ENCODE data around the gene ZNF639. TPM values are rescaled to one million over a fixed set of nuclear protein-coding genes. Genes with fewer than 3 reads are reported as not detected.
"Not testable (repeated sequence)": the region's sequence is repeated elsewhere in the genome, so short reads cannot be mapped to it uniquely, and the experiment has no call there.

The ZNF639 gene
- total RNA-seq, 2 donors from 2014 or later: 17.8 to 23.3 TPM

DNA sequence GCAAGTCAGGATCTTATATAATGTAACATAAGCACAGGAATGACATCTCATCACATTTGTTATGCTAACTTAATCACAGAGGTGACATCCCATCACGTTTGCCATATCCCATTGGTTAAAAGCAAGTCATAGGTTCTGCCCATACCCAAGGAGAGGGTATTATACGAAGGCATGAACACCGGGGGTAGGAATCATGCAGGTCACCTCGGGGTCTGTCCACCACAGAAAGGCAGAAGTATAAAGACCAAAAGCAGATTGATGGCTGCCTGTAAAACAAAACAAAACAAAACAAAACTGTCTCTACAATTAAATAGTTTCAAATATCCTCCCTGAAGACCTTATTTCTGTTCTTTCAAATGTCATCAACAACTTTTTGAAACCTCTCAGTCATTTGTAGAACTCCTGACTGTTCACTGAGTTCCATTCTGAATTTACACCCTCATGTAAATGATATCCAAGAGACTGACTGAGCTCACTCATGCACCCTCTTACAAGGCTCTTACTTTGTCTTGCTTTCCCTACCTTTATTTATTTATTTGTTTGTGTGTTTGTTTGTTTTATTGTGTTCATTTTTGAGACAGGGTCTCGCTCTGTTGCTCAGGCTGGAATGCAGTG is 22.7 kb upstream of the ZNF639 start:
- TF ChIP-seq CTCF (IDR thresholded peaks at IDR 0.05): no peak
- no peak for TF ChIP-seq POLR2A (IDR thresholded peaks at IDR 0.05)
- Histone ChIP-seq H3K36me3 (replicated peaks in 1 of 2; ENCODE audit: insufficient read depth in 1 of 2, low read depth in 2 of 2) (no peaks in the 10 kb centered on the region), H3K4me1 (no peaks in the 10 kb centered on the region), H3K4me3 (no peak overlapping the region), H3K27me3 (no peaks in the 10 kb centered on the region), H3K9me3 (no peaks in the 10 kb centered on the region), H3K27ac (no peak overlapping the region)
- ATAC-seq: no peak
- DNase-seq: no peak
- intact Hi-C loops (cut with DNase I): loop anchor here (10.0 kb wide), 1 partner anchor 195 kb away; no protein-coding TSS in a partner anchor
- 71 to 74% methylated on average over 5 of the region's 5 CpGs for WGBS, 2 donors

DNA sequence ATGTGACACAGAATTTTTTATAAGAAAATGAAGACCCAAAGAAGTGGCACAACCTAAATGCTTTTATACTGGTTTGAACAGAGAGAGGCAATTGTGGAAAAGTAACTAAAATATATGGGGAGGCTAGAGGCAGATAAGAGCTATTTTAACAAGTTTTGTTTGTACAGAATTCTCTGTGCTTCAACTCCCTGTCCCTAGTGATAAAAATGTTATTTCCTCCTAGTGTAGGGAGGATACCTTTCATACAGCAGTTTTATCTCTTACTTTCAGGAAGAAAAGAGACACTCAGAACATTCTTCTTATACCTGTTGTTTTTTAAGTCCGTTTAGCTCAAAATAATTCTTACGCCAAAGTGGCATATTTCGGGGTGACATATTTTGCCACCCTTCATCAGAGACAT is 21.2 kb upstream of the ZNF639 start:
- ATAC-seq: no peak
- intact Hi-C loops (cut with DNase I): loop anchor here (10.0 kb wide), 1 partner anchor 197 kb away; no protein-coding TSS in a partner anchor
- H3K27ac ChIP-seq: no peak overlapping the region
- DNase-seq: no peak
- H3K4me3 ChIP-seq: no peak overlapping the region
- no peaks in the 10 kb centered on the region for H3K9me3 ChIP-seq
- H3K27me3 ChIP-seq: no peaks in the 10 kb centered on the region
- TF ChIP-seq CTCF (IDR thresholded peaks at IDR 0.05) (no peak), POLR2A (IDR thresholded peaks at IDR 0.05) (no peak)
- H3K36me3 ChIP-seq (replicated peaks in 1 of 2; ENCODE audit: insufficient read depth in 1 of 2, low read depth in 2 of 2): no peaks in the 10 kb centered on the region
- WGBS, 2 donors: 59 to 61% methylated on average over 3 of the region's 3 CpGs
- no peaks in the 10 kb centered on the region for H3K4me1 ChIP-seq

DNA sequence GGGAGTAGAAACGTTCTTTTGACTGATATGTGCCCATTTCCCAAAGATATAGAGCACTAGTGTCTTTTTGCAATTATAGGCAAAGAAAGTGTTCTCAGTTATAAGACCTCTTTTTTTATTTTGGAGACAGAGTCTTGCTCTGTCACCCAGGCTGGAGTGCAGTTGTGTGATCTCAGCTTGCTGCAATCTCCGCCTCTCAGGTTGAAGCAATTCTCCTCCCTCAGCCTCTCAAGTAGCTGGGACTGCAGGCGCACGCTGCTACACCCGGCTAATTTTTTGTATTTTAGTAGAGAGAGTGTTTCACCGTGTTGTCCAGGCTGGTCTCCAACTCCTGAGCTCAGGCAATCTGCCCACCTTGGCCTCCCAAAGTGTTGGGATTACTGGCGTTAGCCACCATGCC is 20.7 kb upstream of the ZNF639 start:
- intact Hi-C loops (cut with DNase I): loop anchor here (10.0 kb wide), 1 partner anchor 197 kb away; no protein-coding TSS in a partner anchor
- Histone ChIP-seq H3K9me3 (no peaks in the 10 kb centered on the region), H3K4me1 (no peaks in the 10 kb centered on the region), H3K27me3 (no peaks in the 10 kb centered on the region), H3K4me3 (no peak overlapping the region), H3K27ac (no peak overlapping the region), H3K36me3 (replicated peaks in 1 of 2; ENCODE audit: insufficient read depth in 1 of 2, low read depth in 2 of 2) (no peaks in the 10 kb centered on the region)
- no peak for DNase-seq
- ATAC-seq: no peak
- no peak for TF ChIP-seq CTCF (IDR thresholded peaks at IDR 0.05)
- no peak for TF ChIP-seq POLR2A (IDR thresholded peaks at IDR 0.05)
- WGBS, 2 donors: 79 to 83% methylated on average over 7 of the region's 7 CpGs

GRCh38 chr3:179304605-179305004 is 18.2 kb upstream of the ZNF639 start:
- no peak overlapping the region for H3K4me3 ChIP-seq
- H3K9me3 ChIP-seq: no peaks in the 10 kb centered on the region
- no peaks in the 10 kb centered on the region for H3K36me3 ChIP-seq (replicated peaks in 1 of 2; ENCODE audit: insufficient read depth in 1 of 2, low read depth in 2 of 2)
- WGBS, 2 donors: 22 to 33% methylated on average over 2 of the region's 2 CpGs
- intact Hi-C loops (cut with DNase I): loop anchor here (10.0 kb wide), 1 partner anchor 200 kb away; no protein-coding TSS in a partner anchor
- ATAC-seq: no peak
- H3K27ac ChIP-seq: no peak overlapping the region
- no peak for TF ChIP-seq CTCF (IDR thresholded peaks at IDR 0.05)
- no peak for TF ChIP-seq POLR2A (IDR thresholded peaks at IDR 0.05)
- no peaks in the 10 kb centered on the region for H3K27me3 ChIP-seq
- no peak for DNase-seq
- no peaks in the 10 kb centered on the region for H3K4me1 ChIP-seq

DNA sequence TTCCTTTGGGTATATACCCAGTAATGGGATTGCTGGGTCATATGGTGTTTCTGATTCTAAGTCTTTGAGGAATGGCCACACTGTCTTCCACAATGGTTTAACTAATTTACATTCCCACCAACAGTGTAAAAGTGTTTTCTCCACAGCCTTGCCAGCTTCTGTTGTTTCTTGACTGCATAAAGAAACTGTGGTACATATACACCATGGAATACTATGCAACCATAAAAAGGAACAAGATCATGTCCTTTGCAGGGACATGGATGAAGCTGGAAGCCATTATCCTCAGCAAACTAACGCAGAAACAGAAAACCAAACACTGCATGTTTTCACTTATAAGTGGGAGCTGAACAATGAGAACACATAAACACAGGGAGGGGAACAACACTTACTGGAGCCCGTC is 15.5 kb upstream of the ZNF639 start:
- not testable (repeated sequence) for H3K4me3 ChIP-seq; H3K27me3 ChIP-seq; H3K36me3 ChIP-seq (replicated peaks in 1 of 2; ENCODE audit: insufficient read depth in 1 of 2, low read depth in 2 of 2); H3K4me1 ChIP-seq; H3K9me3 ChIP-seq; ATAC-seq; H3K27ac ChIP-seq; DNase-seq
- intact Hi-C loops (cut with DNase I): loop anchor here (10.0 kb wide), 1 partner anchor 203 kb away; no protein-coding TSS in a partner anchor
- WGBS, 2 donors: 79 to 81% methylated on average over 2 of the region's 2 CpGs
